Left cardiac atrium (tissue), 4 donors: ENCODE data around the gene CEP97. TPM values are rescaled to one million over a fixed set of nuclear protein-coding genes. Genes with fewer than 3 reads are reported as not detected.
"Not testable (repeated sequence)": the region's sequence is repeated elsewhere in the genome, so short reads cannot be mapped to it uniquely, and the experiment has no call there.

Source experiments
- ATAC-seq, 2 donors: fragments of 200-7000 bp; cut with Tn5 transposase; one replicate each; pipeline ENCODE4 v1.9.1; 2020; ENCODE audit warnings: mild to moderate bottlenecking in 2 of 2, moderate library complexity in 2 of 2
- DNase-seq: peaks from one replicate; pipeline ENCODE4 v3.0.0-alpha.2; 2020
- intact Hi-C, 2 donors: fragments of 100-400 bp; cut with DNase I; formaldehyde crosslinking; loops; one replicate each; pipeline versions ENCODE4 v1.14.1 to v1.15.1; 2022 to 2023
- total RNA-seq, 2 donors: library from RNA; stranded (reverse); fragmentation: NEBNext Ultra II Directional; extraction: Animal tissue kit (Norgen Biotek cat#: 25700); gene quantifications; one replicate each; pipeline ENCODE4 v1.2.1, GENCODE V29; 2021
- donor health status: DM: no; HTN: yes; CAD: no.
- donor health status: DM: no; HTN: yes; CAD: no; lungs with severe emphysema.
- donor health status: DM: yes; HTN: yes; CAD: no.
- donor health status: Dilated cardiomyopathy.

Gene CEP97
- total RNA-seq, 2 donors from 2014 or later = 5.1 to 6.1 TPM

GRCh38 chr3:101694836-101695235 lies 29.6 kb upstream of the CEP97 start:
- not testable (repeated sequence) for DNase-seq, ATAC-seq
- intact Hi-C loops = loop anchor here in 1 of 2 donors (10.0 kb wide), 1 partner anchor 530 kb away; no protein-coding TSS in a partner anchor

- no peak for DNase-seq
Measured at GRCh38 chr3:101695779-101696372, 28.5 kb upstream of the CEP97 start.

GRCh38 chr3:101701696-101702634 lies 22.4 kb upstream of the CEP97 start:
- DNase-seq = no peak
- ATAC-seq = no peak
- intact Hi-C loops = no loop called here

More at GRCh38 chr3:101695779-101696372, 28.5 kb upstream of the CEP97 start:
- ATAC-seq = peak in 1 of 2 donors; percentile 30
- intact Hi-C loops = loop anchor here in 1 of 2 donors (10.0 kb wide), 1 partner anchor 529 kb away; no protein-coding TSS in a partner anchor

- ATAC-seq = no peak
- intact Hi-C loops = no loop called here
- DNase-seq = no peak
Measured at GRCh38 chr3:101702726-101703125, 21.7 kb upstream of the CEP97 start.

- DNase-seq = no peak
- intact Hi-C loops = no loop called here
- no peak for ATAC-seq
Measured at GRCh38 chr3:101703169-101703568, 21.2 kb upstream of the CEP97 start.

GRCh38 chr3:101704639-101705038 lies 19.8 kb upstream of the CEP97 start:
- DNase-seq, ATAC-seq, intact Hi-C loops: not testable (repeated sequence)

- DNase-seq (no peak), ATAC-seq (no peak)
- intact Hi-C loops = no loop called here
Measured at GRCh38 chr3:101709126-101709525, 15.3 kb upstream of the CEP97 start.

- intact Hi-C loops = no loop called here
- ATAC-seq (no peak), DNase-seq (no peak)
Measured at GRCh38 chr3:101718455-101718854, 6.0 kb upstream of the CEP97 start.

- DNase-seq (no peak), ATAC-seq (no peak)
- intact Hi-C loops = no loop called here
Measured at GRCh38 chr3:101719604-101720185, 4.7 kb upstream of the CEP97 start.

- DNase-seq = no peak
- no peak for ATAC-seq
- intact Hi-C loops = no loop called here
Measured at GRCh38 chr3:101720851-101721840, 3.3 kb upstream of the CEP97 start.

GRCh38 chr3:101722394-101723173 lies 1.8 kb upstream of the CEP97 start:
- intact Hi-C loops = no loop called here
- DNase-seq (no peak), ATAC-seq (no peak)

GRCh38 chr3:101725194-101725889 lies 928 bp downstream of the CEP97 start:
- ATAC-seq (peak; percentile 15 to 26), DNase-seq (peak; percentile 35)
- intact Hi-C loops = no loop called here

- no peak for ATAC-seq
- intact Hi-C loops = no loop called here
Measured at GRCh38 chr3:101725890-101726275, 1.5 kb downstream of the CEP97 start.

GRCh38 chr3:101729586-101729985 lies 5.2 kb downstream of the CEP97 start:
- no peak for ATAC-seq
- DNase-seq = no peak
- intact Hi-C loops = no loop called here

More at GRCh38 chr3:101725890-101726275, 1.5 kb downstream of the CEP97 start:
- no peak for DNase-seq

- DNase-seq (no peak), ATAC-seq (no peak)
- intact Hi-C loops = no loop called here
Measured at GRCh38 chr3:101730839-101731238, 6.4 kb downstream of the CEP97 start.

- DNase-seq (no peak), ATAC-seq (no peak)
- intact Hi-C loops = no loop called here
Measured at GRCh38 chr3:101732240-101732641, 7.8 kb downstream of the CEP97 start.

- intact Hi-C loops = no loop called here
- no peak for DNase-seq
- no peak for ATAC-seq
Measured at GRCh38 chr3:101735833-101736232, 11.4 kb downstream of the CEP97 start.
